BE2C (cell line): Measurements from ENCODE around the gene ADCYAP1. TPM values are rescaled to one million over a fixed set of nuclear protein-coding genes. Genes with fewer than 3 reads are reported as not detected.
"Not testable (repeated sequence)": the region's sequence is repeated elsewhere in the genome, so short reads cannot be mapped to it uniquely, and the experiment has no call there.

ENCODE experiments used
- DNase-seq: peaks from one replicate; pipeline ENCODE4 v3.0.0-alpha.2; 2020
- H3K27me3 ChIP-seq: fragments of 250-450 bp; sonication (Bioruptor Pico); 2 replicates; pipeline ENCODE4 v1.5.1; 2020; ENCODE audit warnings: mild to moderate bottlenecking
- H3K36me3 ChIP-seq: fragments of 250-450 bp; sonication (Bioruptor Pico); 2 replicates; pipeline ENCODE4 v1.5.1; 2020; ENCODE audit warnings: mild to moderate bottlenecking
- H3K4me1 ChIP-seq: fragments of 250-450 bp; sonication (Bioruptor Pico); 2 replicates; pipeline ENCODE4 v1.5.1; 2020
- H3K4me3 ChIP-seq: 2 replicates; pipeline ENCODE4 v1.5.1; 2011; ENCODE audit warnings: low read depth, low read length
- H3K9me3 ChIP-seq: fragments of 250-450 bp; sonication (Bioruptor Pico); 2 replicates; pipeline ENCODE4 v1.5.1; 2020
- polyA plus RNA-seq: library from polyadenylated mRNA; unstranded; fragments of >200 nt; gene quantifications from one replicate; pipeline ENCODE4 v1.2.1, GENCODE V29; 2012; ENCODE audit warnings: low read depth, missing spikeins; ENCODE audit not compliant: insufficient read length, insufficient read depth
- TF ChIP-seq, protein P1 (sequence below): IDR thresholded peaks from 2 replicates; pipeline ENCODE4 v1.5.1; 2012; ENCODE audit warnings: mild to moderate bottlenecking, low read depth, low read length

The ADCYAP1 gene
- 30.1 TPM for polyA plus RNA-seq

DNA sequence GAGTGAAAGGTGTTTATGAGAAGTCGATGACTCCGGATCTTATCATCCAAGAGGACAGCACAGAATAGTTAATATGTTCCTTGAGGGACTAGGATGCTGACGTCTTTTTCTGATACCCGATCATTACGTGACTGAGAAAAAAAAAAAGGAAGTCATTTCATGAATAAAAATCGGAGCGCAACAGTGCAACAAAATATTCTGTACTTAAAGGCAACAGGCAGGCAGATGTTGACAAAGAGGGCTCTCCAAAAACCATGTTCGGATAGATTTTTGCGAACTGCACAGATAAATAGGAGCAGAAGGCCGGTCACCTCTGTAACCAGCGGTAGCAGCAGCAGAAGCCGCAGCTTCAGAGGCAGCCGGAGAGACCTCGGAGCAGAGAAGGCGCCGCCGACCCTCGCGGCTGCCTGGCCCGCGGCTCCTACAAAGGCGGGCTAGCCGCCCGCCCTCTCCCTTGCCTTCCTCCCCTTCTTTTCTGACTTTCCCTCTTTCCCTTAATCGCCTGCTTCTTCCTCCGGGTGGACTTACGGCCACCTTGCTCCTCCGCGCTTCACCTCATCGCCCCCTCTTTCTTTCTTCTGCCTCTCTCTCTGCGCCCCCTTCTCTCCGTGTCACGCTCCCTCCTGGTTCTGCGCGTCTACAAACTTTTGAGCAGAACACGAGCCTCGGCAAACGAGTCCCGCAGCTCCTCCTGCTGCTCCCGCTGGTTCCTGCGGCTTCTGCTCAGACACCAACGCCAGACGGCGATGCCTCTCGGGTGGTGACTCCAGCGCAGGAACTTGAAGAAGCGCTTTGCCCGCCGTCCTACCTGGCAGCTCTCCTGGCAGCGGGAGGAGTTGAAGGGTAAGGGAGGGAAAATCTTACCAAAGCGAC is at the start of gene ADCYAP1:
TSS of gene ADCYAP1 (plus strand) at position 654 of the 873 bp plus-strand sequence. CDS start 516 bp downstream, outside the sequence.
- TF ChIP-seq, protein P1, sequence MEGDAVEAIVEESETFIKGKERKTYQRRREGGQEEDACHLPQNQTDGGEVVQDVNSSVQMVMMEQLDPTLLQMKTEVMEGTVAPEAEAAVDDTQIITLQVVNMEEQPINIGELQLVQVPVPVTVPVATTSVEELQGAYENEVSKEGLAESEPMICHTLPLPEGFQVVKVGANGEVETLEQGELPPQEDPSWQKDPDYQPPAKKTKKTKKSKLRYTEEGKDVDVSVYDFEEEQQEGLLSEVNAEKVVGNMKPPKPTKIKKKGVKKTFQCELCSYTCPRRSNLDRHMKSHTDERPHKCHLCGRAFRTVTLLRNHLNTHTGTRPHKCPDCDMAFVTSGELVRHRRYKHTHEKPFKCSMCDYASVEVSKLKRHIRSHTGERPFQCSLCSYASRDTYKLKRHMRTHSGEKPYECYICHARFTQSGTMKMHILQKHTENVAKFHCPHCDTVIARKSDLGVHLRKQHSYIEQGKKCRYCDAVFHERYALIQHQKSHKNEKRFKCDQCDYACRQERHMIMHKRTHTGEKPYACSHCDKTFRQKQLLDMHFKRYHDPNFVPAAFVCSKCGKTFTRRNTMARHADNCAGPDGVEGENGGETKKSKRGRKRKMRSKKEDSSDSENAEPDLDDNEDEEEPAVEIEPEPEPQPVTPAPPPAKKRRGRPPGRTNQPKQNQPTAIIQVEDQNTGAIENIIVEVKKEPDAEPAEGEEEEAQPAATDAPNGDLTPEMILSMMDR = 0 out of 2 replicates have a peak, but pooled peaks have one; percentile 38
- DNase-seq = peak; percentile 65
- peak within 1 kb of the TSS; percentile 68 for H3K4me3 ChIP-seq
- no peaks in the 10 kb centered on the region for H3K27me3 ChIP-seq
- no peaks in the 10 kb centered on the region for H3K9me3 ChIP-seq
- H3K4me1 ChIP-seq = peaks cover 4% of the 10 kb centered on the region; the same call in 1 of the 2 replicates
- peaks cover 6% of the 10 kb centered on the region; the same call in 1 of the 2 replicates for H3K36me3 ChIP-seq

DNA sequence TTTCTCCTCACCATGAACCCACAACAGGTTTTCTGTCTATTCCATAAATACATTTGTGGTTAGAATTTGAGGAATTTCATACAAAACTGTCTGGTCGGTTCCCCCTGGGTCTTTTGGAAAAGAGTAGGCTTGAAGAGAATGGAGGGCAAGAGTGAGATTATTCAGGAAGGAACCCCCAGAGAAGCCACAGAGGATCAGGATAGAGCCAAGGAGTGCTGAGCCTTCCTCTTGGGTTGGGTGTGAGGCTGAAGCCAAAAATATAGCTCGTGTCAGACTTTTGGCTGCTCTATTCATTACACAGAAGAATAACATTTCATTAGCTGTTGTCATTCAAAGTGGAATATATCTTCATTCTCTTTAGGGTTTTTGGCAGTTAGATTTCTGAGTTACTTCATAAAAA is 46.7 kb upstream of the ADCYAP1 start:
- H3K9me3 ChIP-seq = no peaks in the 10 kb centered on the region
- no peak for DNase-seq
- H3K27me3 ChIP-seq = no peaks in the 10 kb centered on the region
- no peak overlapping the region for H3K4me3 ChIP-seq
- TF ChIP-seq, protein P1 = no peak
- no peaks in the 10 kb centered on the region for H3K36me3 ChIP-seq
- H3K4me1 ChIP-seq = no peaks in the 10 kb centered on the region

DNA sequence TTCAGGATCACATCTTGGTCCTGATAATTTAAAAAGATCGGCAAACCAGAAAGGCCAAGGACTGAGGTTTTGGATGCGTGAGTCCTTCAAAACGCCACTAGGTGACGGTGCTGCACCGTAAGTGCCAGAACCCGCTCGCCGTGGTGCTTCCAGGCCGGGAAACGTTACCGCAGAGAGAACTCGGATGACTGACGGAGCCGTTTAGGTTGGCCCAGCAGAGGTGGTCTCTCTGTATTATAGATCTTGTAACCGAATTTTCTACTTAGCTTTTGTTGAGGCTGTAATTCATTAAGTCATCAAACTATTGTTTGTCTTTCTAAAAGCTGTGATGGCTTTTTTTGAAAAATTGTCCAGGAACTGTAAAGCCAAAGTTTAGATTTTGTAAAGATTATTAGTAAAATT is 39.8 kb upstream of the ADCYAP1 start:
- Histone ChIP-seq H3K27me3 (no peaks in the 10 kb centered on the region), H3K4me1 (no peaks in the 10 kb centered on the region), H3K36me3 (no peaks in the 10 kb centered on the region), H3K9me3 (no peaks in the 10 kb centered on the region), H3K4me3 (no peak overlapping the region)
- peak; percentile 69 for DNase-seq
- TF ChIP-seq, protein P1 = peak; percentile 94

DNA sequence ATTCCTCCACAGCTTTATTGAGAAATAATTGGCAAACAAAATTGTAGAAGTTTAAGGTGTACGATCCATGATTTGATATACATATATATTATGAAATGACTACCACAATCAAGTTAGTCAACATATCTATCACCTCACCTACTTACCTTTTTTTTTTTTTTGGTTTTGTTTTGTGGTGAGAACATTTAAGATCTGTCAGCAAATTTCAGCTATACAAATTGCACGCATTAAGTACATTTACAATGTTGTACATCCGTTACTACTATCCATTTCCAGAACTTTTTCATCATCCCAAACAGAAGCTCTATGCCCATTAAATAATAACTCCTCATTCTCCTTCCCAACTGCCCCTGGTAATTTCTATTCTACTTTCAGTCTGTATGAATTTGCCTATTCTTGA is 37.4 kb upstream of the ADCYAP1 start:
- TF ChIP-seq, protein P1 = no peak
- Histone ChIP-seq H3K4me1 (no peaks in the 10 kb centered on the region), H3K4me3 (no peak overlapping the region), H3K36me3 (no peaks in the 10 kb centered on the region), H3K9me3 (no peaks in the 10 kb centered on the region), H3K27me3 (no peaks in the 10 kb centered on the region)
- DNase-seq = no peak

DNA sequence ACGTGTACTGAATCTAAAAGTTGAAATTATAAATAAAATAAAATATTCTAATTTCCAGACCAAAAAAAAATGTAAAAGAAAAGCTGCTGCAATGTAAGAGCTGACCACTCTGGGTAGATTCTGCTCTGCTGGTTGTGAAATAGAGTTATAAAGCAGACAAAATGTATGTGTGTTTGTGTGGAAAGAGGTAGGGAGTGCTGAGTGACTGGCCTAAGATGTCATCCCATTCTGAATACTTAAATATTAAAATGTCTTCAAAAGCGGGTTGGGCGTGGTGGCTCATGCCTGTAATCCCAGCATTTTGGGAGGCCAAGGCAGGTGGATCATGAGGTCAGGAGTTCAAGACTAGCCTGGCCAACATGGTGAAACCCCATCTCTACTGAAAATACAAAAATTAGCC is 31.2 kb upstream of the ADCYAP1 start:
- not testable (repeated sequence) for H3K36me3 ChIP-seq, H3K9me3 ChIP-seq, H3K4me3 ChIP-seq, DNase-seq, H3K4me1 ChIP-seq, H3K27me3 ChIP-seq

DNA sequence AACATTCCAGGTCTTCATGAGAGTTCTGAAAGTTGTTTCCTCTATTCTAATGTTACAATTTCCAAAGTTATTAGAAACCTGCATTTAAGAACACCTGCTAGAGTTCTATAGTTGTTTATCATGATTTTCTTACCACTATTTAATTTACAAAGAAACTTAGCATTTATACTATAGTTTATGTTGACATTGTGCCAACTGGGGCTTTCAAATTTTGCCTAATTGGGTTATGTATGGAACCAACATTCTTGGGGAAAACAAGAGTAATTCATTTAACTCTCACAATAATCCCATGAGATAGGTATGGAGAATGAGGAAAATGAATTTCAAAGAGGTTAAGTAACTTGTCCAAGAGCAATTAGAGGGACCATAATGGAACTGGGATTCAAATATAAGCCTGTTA is 28.8 kb upstream of the ADCYAP1 start:
- Histone ChIP-seq H3K4me3 (no peak overlapping the region), H3K4me1 (no peaks in the 10 kb centered on the region), H3K9me3 (no peaks in the 10 kb centered on the region), H3K36me3 (no peaks in the 10 kb centered on the region), H3K27me3 (no peaks in the 10 kb centered on the region)
- DNase-seq = no peak
- TF ChIP-seq, protein P1 = no peak
